ENCODE results near the gene TNRC6B.

Gene TNRC6B

GRCh38 chr22:40240686-40241085, 63.0 kb downstream of the TNRC6B start:
- no peak for DNase-seq (ENCODE audit: low read depth in 2 of 2)

- no peak for DNase-seq (ENCODE audit: low read depth in 2 of 2)
These were observed 63.6 kb downstream of the TNRC6B start for GRCh38 chr22:40241200-40241763.

GRCh38 chr22:40243891-40244290, 66.2 kb downstream of the TNRC6B start:
- no peak for DNase-seq (ENCODE audit: low read depth in 2 of 2)

DNA sequence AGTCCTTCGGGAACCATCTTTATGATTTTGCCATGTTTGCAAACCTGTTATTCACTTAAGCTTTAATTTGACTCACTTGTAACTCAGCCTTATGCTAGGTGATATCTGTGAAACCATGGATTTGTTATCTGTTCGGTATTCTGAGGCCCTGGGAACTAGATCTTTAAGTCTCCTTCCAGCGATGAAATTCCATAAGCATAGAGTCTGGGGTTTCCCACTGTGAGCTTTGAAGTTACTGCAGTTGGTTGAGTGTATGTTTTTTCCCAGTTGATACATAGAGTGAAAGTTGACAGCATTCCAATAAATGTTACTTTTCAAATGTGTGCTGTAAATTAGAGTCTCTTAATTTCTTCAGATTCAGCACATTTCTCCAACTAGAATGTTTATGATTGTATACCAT, 66.9 kb downstream of the TNRC6B start:
- no peak for DNase-seq (ENCODE audit: low read depth in 2 of 2)

DNA sequence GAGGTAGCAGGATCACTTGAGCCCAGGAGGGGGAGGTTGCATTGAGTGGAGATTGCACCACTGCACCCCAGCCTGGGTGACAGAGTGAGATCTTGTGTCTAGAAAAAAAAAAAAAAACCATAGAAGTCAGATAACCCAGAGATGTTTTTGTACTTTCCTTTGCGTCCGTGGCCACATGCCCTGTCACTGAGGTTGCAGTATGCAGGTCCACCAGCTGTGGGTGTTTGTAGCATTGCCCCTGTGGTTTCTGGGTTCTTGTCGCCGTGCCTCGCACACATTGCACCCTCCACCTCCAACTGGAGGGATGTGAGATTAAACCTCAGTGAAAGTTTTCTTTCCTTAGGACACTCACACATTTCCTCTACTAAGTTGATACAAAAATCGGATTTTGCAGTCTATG, 70.3 kb downstream of the TNRC6B start:
- no peak for DNase-seq (ENCODE audit: low read depth in 2 of 2)

- no peak for DNase-seq (ENCODE audit: low read depth in 2 of 2)
These were observed 71.6 kb downstream of the TNRC6B start for GRCh38 chr22:40249286-40249685.

DNA sequence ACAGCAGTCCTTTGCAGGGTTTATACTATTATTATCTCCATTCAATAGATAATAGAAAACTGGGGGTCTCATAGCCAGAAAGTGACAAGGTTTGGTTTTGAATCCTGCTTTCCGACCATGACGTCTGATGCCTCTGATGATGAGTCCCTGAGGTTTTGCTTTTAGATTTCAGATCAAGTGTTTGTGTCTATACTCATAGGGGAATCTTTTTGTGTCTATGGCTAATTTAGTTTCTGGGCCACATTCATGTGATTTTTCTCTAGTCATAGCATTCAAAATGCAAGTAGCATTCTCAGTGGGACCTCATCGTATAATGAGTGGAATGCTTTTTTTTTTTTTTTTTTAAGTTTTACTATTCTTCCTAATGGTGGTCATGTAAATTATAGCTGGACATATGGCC, 72.9 kb downstream of the TNRC6B start:
- no peak for DNase-seq (ENCODE audit: low read depth in 2 of 2)

- DNase-seq (ENCODE audit: low read depth in 2 of 2), result no peak
These were observed 73.4 kb downstream of the TNRC6B start for GRCh38 chr22:40251106-40251505.

GRCh38 chr22:40252146-40252545, 74.4 kb downstream of the TNRC6B start:
- no peak for DNase-seq (ENCODE audit: low read depth in 2 of 2)

DNA sequence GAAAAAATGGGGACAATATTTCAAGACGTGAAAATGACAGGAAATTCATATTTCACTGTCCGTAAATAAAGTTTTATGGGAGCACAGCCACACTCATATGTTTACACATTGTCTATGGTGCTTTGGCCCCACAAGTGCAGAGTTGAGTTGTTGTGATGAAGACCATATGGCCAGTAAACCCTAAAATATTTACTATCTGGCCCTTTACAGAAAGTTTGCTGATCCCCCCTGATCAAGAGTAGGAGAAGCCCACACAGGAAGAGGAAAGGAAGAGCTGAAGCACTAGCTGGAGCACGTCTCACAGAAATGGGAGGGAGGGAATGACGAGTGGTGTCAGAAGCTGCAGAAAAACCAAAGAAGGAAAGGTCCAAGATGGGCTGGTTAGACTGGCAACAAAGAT, 78.8 kb downstream of the TNRC6B start:
- no peak for DNase-seq (ENCODE audit: low read depth in 2 of 2)

GRCh38 chr22:40258017-40258416, 80.3 kb downstream of the TNRC6B start:
- DNase-seq (ENCODE audit: low read depth in 2 of 2), result no peak

DNA sequence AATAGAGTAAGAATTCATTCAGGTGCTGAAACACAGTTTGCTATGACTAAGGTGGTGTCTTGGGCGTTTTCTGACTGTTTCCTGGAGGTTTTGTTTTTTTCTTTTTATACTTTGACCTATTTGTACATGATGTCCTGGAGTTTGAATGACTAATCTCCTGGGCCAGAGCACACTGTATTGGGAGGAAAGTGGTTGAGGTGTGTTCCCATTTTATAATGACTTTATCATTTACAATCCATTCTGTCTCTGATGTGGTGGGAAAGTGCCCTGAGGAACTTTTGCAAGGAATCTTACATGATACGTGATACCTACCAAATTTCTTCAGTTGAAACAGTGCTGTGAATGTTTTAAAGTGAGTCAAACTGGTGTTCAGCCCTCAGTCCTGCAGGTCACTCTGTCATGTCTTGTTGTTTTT, 80.8 kb downstream of the TNRC6B start:
- no peak for DNase-seq (ENCODE audit: low read depth in 2 of 2)

DNA sequence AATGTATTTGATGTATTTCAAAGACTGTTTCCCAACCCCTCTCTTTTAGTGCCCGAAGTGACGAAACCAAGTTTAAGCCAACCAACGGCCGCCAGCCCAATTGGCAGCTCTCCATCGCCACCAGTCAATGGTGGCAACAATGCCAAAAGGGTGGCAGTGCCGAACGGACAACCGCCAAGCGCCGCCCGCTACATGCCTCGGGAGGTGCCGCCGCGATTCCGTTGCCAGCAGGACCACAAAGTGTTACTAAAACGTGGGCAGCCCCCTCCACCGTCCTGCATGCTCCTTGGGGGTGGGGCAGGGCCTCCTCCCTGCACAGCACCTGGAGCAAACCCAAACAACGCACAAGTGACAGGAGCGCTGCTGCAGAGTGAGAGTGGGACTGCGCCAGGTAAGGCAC, 84.1 kb downstream of the TNRC6B start:
- DNase-seq (ENCODE audit: low read depth in 2 of 2), result no peak

- no peak for DNase-seq (ENCODE audit: low read depth in 2 of 2)
These were observed 85.5 kb downstream of the TNRC6B start for GRCh38 chr22:40263191-40263590.

- DNase-seq (ENCODE audit: low read depth in 2 of 2), result no peak
These were observed 88.1 kb downstream of the TNRC6B start for GRCh38 chr22:40265783-40266182.

GRCh38 chr22:40270031-40270430, 92.3 kb downstream of the TNRC6B start:
- no peak for DNase-seq (ENCODE audit: low read depth in 2 of 2)

- DNase-seq (ENCODE audit: low read depth in 2 of 2), result no peak
These were observed 93.1 kb downstream of the TNRC6B start for GRCh38 chr22:40270748-40271373.

- no peak for DNase-seq (ENCODE audit: low read depth in 2 of 2)
These were observed 93.7 kb downstream of the TNRC6B start for GRCh38 chr22:40271440-40271839.

GRCh38 chr22:40273319-40273718, 95.6 kb downstream of the TNRC6B start:
- no peak for DNase-seq (ENCODE audit: low read depth in 2 of 2)

- DNase-seq (ENCODE audit: low read depth in 2 of 2), result no peak
These were observed 99.5 kb downstream of the TNRC6B start for GRCh38 chr22:40276996-40277823.

DNA sequence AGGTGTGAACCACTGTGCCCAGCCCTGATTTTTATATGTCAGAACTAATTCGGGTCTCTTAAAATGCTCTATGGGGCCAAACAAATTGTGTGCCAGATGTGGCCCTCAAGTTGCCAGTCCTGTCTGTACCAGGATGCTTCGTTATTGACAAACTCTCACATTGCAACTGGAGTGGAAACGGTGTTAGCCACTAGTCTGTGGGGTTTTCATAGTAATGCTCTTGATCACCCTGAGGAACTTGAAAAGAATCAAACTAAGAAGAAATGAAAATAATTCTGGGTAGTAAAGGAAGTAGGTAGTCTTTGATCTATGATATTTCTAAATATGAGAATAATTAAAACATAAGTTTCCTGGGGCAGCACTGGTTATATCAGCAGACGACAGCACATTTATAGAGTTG, 101.3 kb downstream of the TNRC6B start:
- no peak for DNase-seq (ENCODE audit: low read depth in 2 of 2)

DNA sequence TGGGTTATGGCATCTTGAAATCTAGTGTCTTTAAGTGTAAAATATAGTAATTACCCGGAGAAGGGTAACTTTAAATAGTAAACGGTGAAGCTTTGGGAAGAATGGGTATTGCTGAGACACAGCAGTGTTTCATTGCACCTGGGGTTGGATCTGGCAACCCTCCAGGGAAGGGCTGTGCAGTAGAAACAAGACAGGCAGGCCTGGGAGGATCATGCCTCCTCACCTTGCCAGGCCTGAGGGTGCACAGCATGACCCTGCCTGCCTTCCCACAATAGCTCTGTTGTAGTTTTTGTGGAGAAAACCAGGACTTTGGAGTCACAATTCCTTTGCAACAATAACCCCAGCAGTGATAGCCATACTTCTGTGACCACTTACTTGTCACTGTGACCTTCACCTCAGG, 104.0 kb downstream of the TNRC6B start:
- no peak for DNase-seq (ENCODE audit: low read depth in 2 of 2)

DNA sequence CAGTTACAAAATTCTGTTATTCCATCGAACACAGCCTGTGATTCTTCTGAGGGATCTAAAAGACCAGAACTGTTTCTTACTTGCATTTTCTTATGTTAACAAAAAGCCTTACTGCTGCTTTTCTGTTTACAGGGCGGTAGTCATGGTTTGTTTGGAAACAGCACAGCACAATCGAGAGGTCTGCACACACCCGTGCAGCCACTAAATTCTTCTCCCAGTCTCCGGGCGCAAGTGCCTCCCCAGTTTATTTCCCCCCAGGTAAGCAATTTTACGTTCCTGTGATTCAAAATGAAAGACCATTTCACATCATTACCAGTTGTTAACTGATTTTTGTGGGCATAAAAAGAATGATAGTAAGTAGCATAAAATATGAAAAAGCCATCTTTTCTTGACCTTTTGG, 107.8 kb downstream of the TNRC6B start:
- DNase-seq (ENCODE audit: low read depth in 2 of 2), result no peak
